GM21360 (cell line): ENCODE measurements around the gene CTIF.

Experiments used
- ATAC-seq: cut with Tn5 transposase; IDR thresholded peaks from one replicate; pipeline ENCODE4 v1.9.1; 2021; ENCODE audit warnings: mild to moderate bottlenecking, moderate library complexity; ENCODE audit not compliant: unreplicated experiment

Gene CTIF

DNA sequence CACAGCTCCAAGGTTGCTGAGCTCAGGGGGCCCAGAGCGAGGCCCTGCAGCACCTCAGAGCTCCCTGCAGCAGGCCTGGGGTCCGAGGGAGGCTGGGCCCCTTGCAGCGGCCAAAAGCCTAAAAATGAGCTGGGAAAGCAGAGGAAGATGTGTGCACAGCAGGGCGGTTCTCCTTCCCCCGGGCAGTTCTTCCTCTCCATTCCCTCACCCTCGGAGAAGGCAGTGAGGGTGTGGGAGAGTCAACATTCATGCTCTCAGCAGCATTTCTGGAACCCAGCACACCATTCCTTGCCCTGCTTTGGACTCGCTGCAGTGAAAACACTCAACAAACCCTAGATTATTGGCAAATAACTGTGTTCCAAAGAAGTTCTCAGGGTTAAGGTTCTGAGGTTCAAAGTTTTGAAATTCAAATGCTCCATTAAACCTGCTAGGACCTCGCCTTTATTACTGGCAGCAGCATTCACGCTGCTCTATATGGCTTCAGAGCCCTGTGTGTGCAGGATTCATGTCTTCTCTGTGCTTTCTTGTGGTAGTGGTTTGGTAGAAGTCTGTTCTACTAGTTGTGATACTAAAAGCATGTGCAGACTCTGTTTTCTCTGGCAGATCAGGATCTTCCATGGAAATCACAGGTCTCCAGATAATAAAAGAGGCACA is 79.1 kb downstream of the CTIF start:
- ATAC-seq = no peak

GRCh38 chr18:48619016-48619415 is 80.2 kb downstream of the CTIF start:
- ATAC-seq = no peak

DNA sequence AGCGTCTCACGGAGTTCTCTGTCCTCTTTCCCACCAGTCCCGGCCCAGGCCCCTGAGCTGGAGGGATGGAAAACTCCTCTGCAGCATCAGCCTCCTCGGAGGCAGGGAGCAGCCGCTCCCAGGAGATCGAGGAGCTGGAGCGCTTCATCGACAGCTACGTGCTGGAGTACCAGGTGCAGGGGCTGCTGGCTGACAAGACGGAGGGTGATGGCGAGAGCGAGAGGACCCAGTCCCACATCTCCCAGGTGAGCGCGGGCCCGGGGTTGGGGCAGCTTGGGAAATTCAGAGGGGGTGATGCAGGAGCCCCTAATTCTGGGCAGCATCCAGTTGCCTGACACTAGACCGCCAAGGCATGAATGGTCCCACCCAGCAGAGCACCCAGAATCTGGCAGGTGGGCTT is 80.7 kb downstream of the CTIF start:
- no peak for ATAC-seq

- no peak for ATAC-seq
Measured at GRCh38 chr18:48620071-48620470, 81.2 kb downstream of the CTIF start.

DNA sequence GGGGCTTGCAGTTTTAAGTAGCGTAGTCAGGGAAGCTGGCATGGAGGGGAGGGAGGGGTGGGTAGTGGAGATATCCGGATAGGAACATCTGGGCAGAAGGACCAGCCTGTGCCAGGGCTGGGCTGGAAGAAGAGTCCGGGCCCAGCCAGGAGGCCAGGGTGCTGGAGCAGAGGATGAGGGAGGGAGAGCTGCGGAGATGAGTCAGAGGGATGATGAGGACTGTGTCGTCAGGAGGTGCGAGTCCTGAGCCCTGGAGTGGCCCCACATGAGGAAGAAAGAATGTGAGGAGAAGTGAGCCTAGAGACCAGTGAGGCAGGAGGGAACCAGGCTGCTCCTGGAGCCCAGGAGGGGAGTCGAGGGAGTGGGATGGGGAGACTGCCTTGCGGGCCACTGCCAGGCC is 82.4 kb downstream of the CTIF start:
- ATAC-seq = no peak

DNA sequence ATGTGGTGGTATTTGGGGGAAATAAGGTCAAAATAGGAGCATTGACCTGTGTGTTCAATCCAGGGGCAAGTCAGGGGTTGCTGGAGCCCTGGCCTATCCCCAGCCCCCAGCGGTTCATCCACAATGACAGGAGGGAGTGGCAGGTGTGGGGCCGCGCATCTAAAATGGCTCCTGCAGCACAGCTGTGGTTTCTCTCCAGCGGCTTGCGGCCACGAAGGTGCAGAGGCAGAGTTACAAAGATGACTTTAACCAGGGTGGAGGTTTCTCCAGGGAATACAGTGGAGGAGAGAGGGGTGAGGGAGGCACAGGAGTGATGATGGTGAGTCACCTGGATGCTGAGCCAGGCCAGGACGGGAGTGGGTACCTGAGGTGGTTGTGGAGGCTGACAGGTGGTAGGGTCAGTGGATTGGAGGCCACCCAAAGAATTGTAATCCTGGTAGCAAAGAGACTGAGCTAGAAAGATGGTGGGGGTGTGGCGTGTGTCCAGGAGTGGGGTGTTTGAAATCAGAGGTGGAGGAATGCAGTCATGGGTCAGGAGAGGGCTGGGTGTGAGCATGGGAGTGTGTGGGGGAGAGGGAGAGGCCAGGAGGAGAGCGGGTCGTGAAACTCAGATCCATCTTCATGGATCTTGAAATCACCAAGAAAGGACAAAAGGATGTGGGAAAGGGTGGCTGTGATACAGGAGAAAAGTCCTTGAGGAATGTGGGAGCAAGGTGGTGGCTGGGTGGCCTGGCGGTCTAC is 83.2 kb downstream of the CTIF start:
- no peak for ATAC-seq

GRCh38 chr18:48622911-48623431 is 84.1 kb downstream of the CTIF start:
- no peak for ATAC-seq

DNA sequence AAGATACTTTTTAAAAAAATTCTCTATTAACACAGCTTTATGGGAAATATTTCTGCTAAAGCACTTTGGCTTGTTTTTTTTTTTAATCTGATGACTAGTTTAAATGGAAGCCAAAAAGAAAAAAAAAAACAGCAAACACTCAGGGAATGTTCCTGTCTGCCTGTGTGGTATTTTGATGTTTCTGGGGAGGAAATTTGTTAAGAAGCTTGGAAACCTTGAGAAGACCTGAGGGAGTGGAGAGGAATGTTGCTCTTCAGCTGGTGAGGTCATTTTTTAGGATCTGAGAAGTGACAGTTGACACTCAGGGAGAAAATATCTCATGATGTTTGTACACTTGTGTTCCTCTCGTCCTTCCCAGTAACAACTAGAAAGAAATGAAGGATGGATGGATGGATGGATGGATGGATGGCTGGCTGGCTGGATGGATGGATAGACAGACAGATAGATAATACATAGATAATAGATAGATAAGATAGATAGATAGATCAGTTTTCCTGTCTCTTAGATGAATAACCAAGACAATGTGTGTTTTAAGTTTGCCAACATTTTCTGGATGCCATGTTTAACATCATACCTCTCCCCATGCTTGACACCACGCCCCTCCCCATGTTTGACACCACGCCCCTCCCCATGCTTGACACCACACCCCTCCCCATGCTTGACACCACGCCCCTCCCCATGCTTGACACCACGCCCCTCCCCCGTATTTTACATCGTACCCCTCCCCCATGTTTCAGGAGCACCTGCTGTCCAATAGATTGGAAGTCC is 84.8 kb downstream of the CTIF start:
- ATAC-seq = no peak

DNA sequence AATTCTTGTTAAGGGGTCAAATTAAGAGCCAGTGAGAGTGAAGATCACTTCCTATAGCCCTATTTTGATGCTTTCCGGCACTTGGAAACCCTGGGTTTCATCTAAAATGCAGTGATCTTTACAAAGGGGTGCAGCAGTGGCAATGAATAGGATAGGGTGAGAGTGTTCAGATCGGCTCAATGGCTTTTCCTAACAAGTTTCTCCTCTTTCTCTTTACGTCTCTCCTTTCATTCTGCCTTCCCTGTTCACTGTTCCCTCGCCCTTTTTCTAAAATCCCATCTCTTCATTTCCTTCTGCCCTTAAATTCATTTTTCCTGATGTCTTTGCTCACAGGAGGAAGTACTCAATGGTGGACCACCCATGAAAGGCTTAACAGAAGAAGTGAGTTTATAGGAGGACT is 86.0 kb downstream of the CTIF start:
- ATAC-seq = no peak

GRCh38 chr18:48627216-48627615 is 88.4 kb downstream of the CTIF start:
- no peak for ATAC-seq

GRCh38 chr18:48629730-48630324 is 91.0 kb downstream of the CTIF start:
- ATAC-seq = no peak

GRCh38 chr18:48631851-48632250 is 93.0 kb downstream of the CTIF start:
- no peak for ATAC-seq

GRCh38 chr18:48632676-48633257 is 93.9 kb downstream of the CTIF start:
- no peak for ATAC-seq

- no peak for ATAC-seq
Measured at GRCh38 chr18:48634491-48634890, 95.7 kb downstream of the CTIF start.

GRCh38 chr18:48634975-48635374 is 96.1 kb downstream of the CTIF start:
- ATAC-seq = no peak

DNA sequence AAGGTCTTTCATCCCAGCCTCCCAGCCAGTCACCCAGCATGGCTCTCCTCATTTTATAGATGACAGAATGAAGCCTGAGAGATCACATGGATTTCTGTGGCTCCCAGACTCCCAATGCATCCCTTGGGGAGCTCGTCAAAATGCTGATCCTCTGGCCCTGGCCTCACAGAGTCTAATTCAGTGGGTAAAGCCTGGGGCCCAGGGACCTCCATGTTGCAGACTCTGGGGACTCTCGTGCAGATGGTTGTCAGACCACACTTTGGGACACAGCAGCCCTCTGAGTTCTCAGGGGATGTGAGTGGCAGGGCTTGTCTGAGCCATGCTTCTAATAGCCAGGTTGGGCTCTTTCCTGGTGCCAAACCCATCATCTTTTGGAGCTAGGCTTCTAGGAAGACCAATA is 97.0 kb downstream of the CTIF start:
- ATAC-seq = no peak

DNA sequence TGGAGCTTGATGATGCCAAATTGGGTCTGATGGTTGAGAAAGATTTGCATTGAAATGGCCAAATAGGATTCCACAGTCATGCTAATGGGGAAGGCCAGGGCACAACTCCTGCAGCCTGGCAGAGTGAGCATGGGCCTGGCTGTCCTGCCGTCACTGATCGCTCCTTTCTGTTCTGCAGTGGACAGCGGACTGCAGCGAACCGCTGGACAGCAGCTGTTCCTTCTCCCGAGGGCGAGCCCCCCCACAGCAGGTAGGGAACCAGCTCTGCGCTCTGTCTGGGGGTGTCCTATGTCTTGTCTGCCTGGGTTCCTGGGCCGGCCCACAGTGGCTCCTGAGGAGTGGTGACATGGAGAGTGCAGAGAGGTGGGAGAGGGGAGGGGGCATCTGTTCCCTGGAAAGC is 97.6 kb downstream of the CTIF start:
- no peak for ATAC-seq

GRCh38 chr18:48637081-48637990 is 98.5 kb downstream of the CTIF start:
- ATAC-seq = no peak

DNA sequence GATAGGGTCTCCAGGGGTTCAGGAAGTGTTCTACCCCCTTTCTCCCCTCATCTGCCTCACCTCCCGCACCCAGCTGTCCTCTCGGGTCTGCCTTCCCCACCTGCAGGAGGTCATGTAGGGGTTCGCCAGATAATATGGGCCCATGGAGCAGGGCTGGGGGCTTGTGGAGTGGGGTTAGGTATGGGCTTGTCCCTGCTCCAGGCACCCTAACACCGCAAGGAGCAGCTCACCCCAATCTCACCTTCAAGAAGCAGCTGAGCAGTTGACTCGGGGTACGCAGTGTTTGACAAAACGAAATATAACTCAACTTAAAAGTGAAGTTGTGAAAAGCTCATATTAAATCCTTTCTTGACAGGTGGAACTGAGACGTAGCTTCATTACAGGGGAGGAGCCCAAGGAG is 99.6 kb downstream of the CTIF start:
- ATAC-seq = no peak
